ENCODE data around the gene HLA-G.

The HLA-G gene

GRCh38 chr6:29847871-29848630 lies 20.4 kb downstream of the HLA-G start:
- H3K4me2 ChIP-seq: peak overlapping the region; percentile 94
- no peaks in the 10 kb centered on the region for H3K27me3 ChIP-seq (ENCODE audit: insufficient read depth, low read depth)
- no peaks in the 10 kb centered on the region for H4K20me1 ChIP-seq (ENCODE audit: insufficient read depth)
- H2AFZ ChIP-seq (ENCODE audit: low read depth): peak overlapping the region; percentile 68; the same call in 1 of the 2 replicates
- peak; percentile 90 for TF ChIP-seq CTCF (conservative IDR thresholded peaks at IDR 0.05; ENCODE audit: low read depth, low read length)
- H3K36me3 ChIP-seq (ENCODE audit: insufficient read depth): no peaks in the 10 kb centered on the region
- no peak overlapping the region for H3K4me3 ChIP-seq (IDR thresholded peaks at IDR 0.05; ENCODE audit: insufficient read depth, low read depth, low read length)
- no peaks in the 10 kb centered on the region for H3K4me1 ChIP-seq (ENCODE audit: low read depth, poor library complexity, severe bottlenecking)
- H3K79me2 ChIP-seq (ENCODE audit: insufficient read depth, low read depth): no peaks in the 10 kb centered on the region
- H3K9ac ChIP-seq: no peak overlapping the region
- no peak overlapping the region for H3K27ac ChIP-seq

GRCh38 chr6:29850011-29850553 lies 22.5 kb downstream of the HLA-G start:
- H3K27ac ChIP-seq: no peak overlapping the region
- H3K79me2 ChIP-seq (ENCODE audit: insufficient read depth, low read depth): no peaks in the 10 kb centered on the region
- H3K9ac ChIP-seq: no peak overlapping the region
- no peaks in the 10 kb centered on the region for H4K20me1 ChIP-seq (ENCODE audit: insufficient read depth)
- H2AFZ ChIP-seq (ENCODE audit: low read depth): no peak overlapping the region
- H3K36me3 ChIP-seq (ENCODE audit: insufficient read depth): no peaks in the 10 kb centered on the region
- H3K4me1 ChIP-seq (ENCODE audit: low read depth, poor library complexity, severe bottlenecking): no peaks in the 10 kb centered on the region
- TF ChIP-seq CTCF (conservative IDR thresholded peaks at IDR 0.05; ENCODE audit: low read depth, low read length): no peak
- no peak overlapping the region for H3K4me2 ChIP-seq
- no peak overlapping the region for H3K4me3 ChIP-seq (IDR thresholded peaks at IDR 0.05; ENCODE audit: insufficient read depth, low read depth, low read length)
- no peaks in the 10 kb centered on the region for H3K27me3 ChIP-seq (ENCODE audit: insufficient read depth, low read depth)

- no peaks in the 10 kb centered on the region for H3K27me3 ChIP-seq (ENCODE audit: insufficient read depth, low read depth)
These were observed 23.6 kb downstream of the HLA-G start for GRCh38 chr6:29851190-29851589.

GRCh38 chr6:29853245-29853644 lies 25.6 kb downstream of the HLA-G start:
- Histone ChIP-seq H3K4me3 (IDR thresholded peaks at IDR 0.05; ENCODE audit: insufficient read depth, low read depth, low read length) (no peak overlapping the region), H3K36me3 (ENCODE audit: insufficient read depth) (no peaks in the 10 kb centered on the region), H3K79me2 (ENCODE audit: insufficient read depth, low read depth) (no peaks in the 10 kb centered on the region), H4K20me1 (ENCODE audit: insufficient read depth) (no peaks in the 10 kb centered on the region), H3K4me2 (no peak overlapping the region), H2AFZ (ENCODE audit: low read depth) (no peak overlapping the region), H3K27ac (no peak overlapping the region), H3K9ac (no peak overlapping the region), H3K27me3 (ENCODE audit: insufficient read depth, low read depth) (no peaks in the 10 kb centered on the region), H3K4me1 (ENCODE audit: low read depth, poor library complexity, severe bottlenecking) (no peaks in the 10 kb centered on the region)
- TF ChIP-seq CTCF (conservative IDR thresholded peaks at IDR 0.05; ENCODE audit: low read depth, low read length): no peak

More at GRCh38 chr6:29851190-29851589, 23.6 kb downstream of the HLA-G start:
- Histone ChIP-seq H3K4me2 (no peak overlapping the region), H4K20me1 (ENCODE audit: insufficient read depth) (no peaks in the 10 kb centered on the region), H2AFZ (ENCODE audit: low read depth) (no peak overlapping the region), H3K79me2 (ENCODE audit: insufficient read depth, low read depth) (no peaks in the 10 kb centered on the region), H3K27ac (no peak overlapping the region), H3K36me3 (ENCODE audit: insufficient read depth) (no peaks in the 10 kb centered on the region), H3K4me3 (IDR thresholded peaks at IDR 0.05; ENCODE audit: insufficient read depth, low read depth, low read length) (no peak overlapping the region), H3K9ac (no peak overlapping the region), H3K4me1 (ENCODE audit: low read depth, poor library complexity, severe bottlenecking) (no peaks in the 10 kb centered on the region)
- TF ChIP-seq CTCF (conservative IDR thresholded peaks at IDR 0.05; ENCODE audit: low read depth, low read length): no peak

Measured in KMS-11 (cell line).